MM.1S (cell line): ENCODE measurements around the gene ZBTB37.

ENCODE experiments used
- DNase-seq: peaks from one replicate; pipeline ENCODE4 v3.0.0-alpha.2; 2015
- H2AFZ ChIP-seq: fragments of 300-600 bp; sonication (generic); 2 replicates; pipeline ENCODE4 v1.6.0; 2016; ENCODE audit warnings: antibody characterized with exemption, low read length
- H3F3A ChIP-seq: fragments of 300-600 bp; sonication (generic); 2 replicates; pipeline ENCODE4 v1.6.1; 2016; ENCODE audit warnings: mild to moderate bottlenecking, antibody characterized with exemption, low read length, moderate library complexity, mixed read lengths; ENCODE audit not compliant: insufficient read depth
- H3K27ac ChIP-seq: fragments of 300-600 bp; sonication (generic); 2 replicates; pipeline ENCODE4 v1.5.1; 2016; ENCODE audit warnings: mild to moderate bottlenecking, low read length
- H3K27me3 ChIP-seq: fragments of 300-600 bp; sonication (generic); replicated peaks from 2 replicates; pipeline ENCODE4 v1.6.0; 2016; ENCODE audit warnings: low read length; ENCODE audit not compliant: insufficient read depth
- H3K36me3 ChIP-seq: fragments of 300-600 bp; sonication (generic); replicated peaks from 2 replicates; pipeline ENCODE4 v1.6.1; 2016; ENCODE audit warnings: mild to moderate bottlenecking, low read length, mixed read lengths; ENCODE audit not compliant: insufficient read depth
- H3K4me1 ChIP-seq: fragments of 300-600 bp; sonication (generic); 2 replicates; pipeline ENCODE4 v1.6.1; 2016; ENCODE audit warnings: low read length, mixed read lengths
- H3K4me2 ChIP-seq: fragments of 300-600 bp; sonication (generic); 2 replicates; pipeline ENCODE4 v1.6.0; 2016; ENCODE audit warnings: low read depth, low read length
- H3K4me3 ChIP-seq: fragments of 300-600 bp; sonication (generic); 2 replicates; pipeline ENCODE4 v1.5.1; 2016; ENCODE audit warnings: low read length, mixed read lengths
- H3K79me2 ChIP-seq: fragments of 300-600 bp; sonication (generic); 2 replicates; pipeline ENCODE4 v1.6.1; 2016; ENCODE audit warnings: mixed run types, low read length, mixed read lengths
- H3K9ac ChIP-seq: fragments of 300-600 bp; sonication (generic); 2 replicates; pipeline ENCODE4 v1.6.1; 2016; ENCODE audit warnings: low read length, mixed read lengths
- H3K9me2 ChIP-seq: fragments of 300-600 bp; sonication (generic); replicated peaks from 2 replicates; pipeline ENCODE4 v1.6.1; 2016; ENCODE audit warnings: mild to moderate bottlenecking, low read length, mixed read lengths; ENCODE audit not compliant: insufficient read depth
- H3K9me3 ChIP-seq: fragments of 300-600 bp; sonication (generic); replicated peaks from 2 replicates; pipeline ENCODE4 v1.6.1; 2016; ENCODE audit warnings: mild to moderate bottlenecking, low read length, mixed read lengths; ENCODE audit not compliant: insufficient read depth
- H4K20me1 ChIP-seq: fragments of 300-600 bp; sonication (generic); 2 replicates; pipeline ENCODE4 v1.6.1; 2016; ENCODE audit warnings: mild to moderate bottlenecking, low read length, moderate library complexity, mixed read lengths; ENCODE audit not compliant: insufficient read depth
- CTCF ChIP-seq: fragments of 300-600 bp; sonication (generic); IDR thresholded peaks from 2 replicates; pipeline ENCODE4 v1.5.1; 2016; ENCODE audit warnings: antibody characterized with exemption, low read length, mixed read lengths
- EZH2 ChIP-seq: fragments of 300-600 bp; sonication (generic); optimal IDR thresholded peaks from 2 replicates; pipeline ENCODE3; 2017; ENCODE audit warnings: low read depth, mild to moderate bottlenecking, antibody characterized with exemption, low read length, mixed read lengths
- EZH2phosphoT487 ChIP-seq: fragments of 300-600 bp; sonication (generic); IDR thresholded peaks from 2 replicates; pipeline ENCODE4 v1.6.1; 2018; ENCODE audit warnings: antibody characterized with exemption, low read length

Gene ZBTB37

GRCh38 chr1:173889885-173890284 lies 21.7 kb downstream of the ZBTB37 start:
- H3K79me2 ChIP-seq: no peaks in the 10 kb centered on the region
- H4K20me1 ChIP-seq: no peaks in the 10 kb centered on the region
- H3K4me2 ChIP-seq: no peak overlapping the region
- H3K9ac ChIP-seq: no peak overlapping the region
- H3K9me2 ChIP-seq: no peaks in the 10 kb centered on the region
- no peak overlapping the region for H2AFZ ChIP-seq
- no peaks in the 10 kb centered on the region for H3K27me3 ChIP-seq
- no peak for DNase-seq
- no peaks in the 10 kb centered on the region for H3F3A ChIP-seq
- H3K27ac ChIP-seq: no peak overlapping the region
- H3K36me3 ChIP-seq: no peaks in the 10 kb centered on the region
- H3K9me3 ChIP-seq: no peaks in the 10 kb centered on the region
- no peak overlapping the region for H3K4me3 ChIP-seq
- no peaks in the 10 kb centered on the region for H3K4me1 ChIP-seq
- TF ChIP-seq CTCF (no peak), EZH2 (no peak), EZH2phosphoT487 (no peak)

DNA sequence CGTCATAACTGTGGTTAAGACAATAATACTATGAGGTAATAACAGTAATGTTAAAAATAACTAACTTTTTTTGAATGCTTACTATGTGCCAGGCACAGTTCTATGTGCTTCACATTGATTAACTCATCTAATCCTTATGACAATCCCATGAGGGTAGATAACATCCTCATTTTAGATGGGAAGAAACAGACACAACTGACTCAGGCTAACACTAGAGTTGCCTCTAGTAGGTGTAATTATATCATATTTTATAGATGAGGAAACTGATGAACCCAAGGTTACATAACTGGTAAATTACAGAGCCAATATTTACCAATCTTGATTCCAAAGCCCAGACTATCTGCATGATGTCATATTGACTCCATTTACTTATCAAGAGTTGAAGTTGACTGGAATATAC lies 25.4 kb downstream of the ZBTB37 start:
- H3K4me3 ChIP-seq: no peak overlapping the region
- H3K9me2 ChIP-seq: no peaks in the 10 kb centered on the region
- no peak overlapping the region for H2AFZ ChIP-seq
- no peak overlapping the region for H3K4me2 ChIP-seq
- TF ChIP-seq CTCF (no peak), EZH2phosphoT487 (no peak), EZH2 (no peak)
- DNase-seq: no peak
- H3K9ac ChIP-seq: no peak overlapping the region
- H4K20me1 ChIP-seq: no peaks in the 10 kb centered on the region
- H3K79me2 ChIP-seq: no peaks in the 10 kb centered on the region
- H3K27me3 ChIP-seq: no peaks in the 10 kb centered on the region
- no peaks in the 10 kb centered on the region for H3F3A ChIP-seq
- H3K27ac ChIP-seq: no peak overlapping the region
- H3K36me3 ChIP-seq: no peaks in the 10 kb centered on the region
- H3K9me3 ChIP-seq: no peaks in the 10 kb centered on the region
- H3K4me1 ChIP-seq: no peaks in the 10 kb centered on the region

- H3K27ac ChIP-seq: no peak overlapping the region
- TF ChIP-seq CTCF (no peak), EZH2phosphoT487 (no peak), EZH2 (no peak)
Observed at GRCh38 chr1:173894189-173894588, 26.0 kb downstream of the ZBTB37 start.

More at GRCh38 chr1:173894189-173894588, 26.0 kb downstream of the ZBTB37 start:
- Histone ChIP-seq H3K9me2 (no peaks in the 10 kb centered on the region), H3K9ac (no peak overlapping the region), H3F3A (no peaks in the 10 kb centered on the region), H3K4me1 (no peaks in the 10 kb centered on the region), H3K9me3 (no peaks in the 10 kb centered on the region), H3K36me3 (no peaks in the 10 kb centered on the region), H3K27me3 (no peaks in the 10 kb centered on the region), H3K4me3 (no peak overlapping the region), H3K4me2 (no peak overlapping the region), H4K20me1 (no peaks in the 10 kb centered on the region), H3K79me2 (no peaks in the 10 kb centered on the region), H2AFZ (no peak overlapping the region)
- no peak for DNase-seq
